Activated CD4-positive, CD25-positive, alpha-beta regulatory T cell treated with anti-CD3 and anti-CD28 coated beads, Interleukin-2, amount 50 U/mL, for 16 hours (primary cell): ENCODE results near the gene RPP21.
"Not testable (repeated sequence)": the region's sequence is repeated elsewhere in the genome, so short reads cannot be mapped to it uniquely, and the experiment has no call there.

Experiments used
- DNase-seq: peaks from one replicate; pipeline ENCODE4 v3.0.0-alpha.2; 2020; ENCODE audit warnings: low read depth, low spot score

RPP21 gene

DNA sequence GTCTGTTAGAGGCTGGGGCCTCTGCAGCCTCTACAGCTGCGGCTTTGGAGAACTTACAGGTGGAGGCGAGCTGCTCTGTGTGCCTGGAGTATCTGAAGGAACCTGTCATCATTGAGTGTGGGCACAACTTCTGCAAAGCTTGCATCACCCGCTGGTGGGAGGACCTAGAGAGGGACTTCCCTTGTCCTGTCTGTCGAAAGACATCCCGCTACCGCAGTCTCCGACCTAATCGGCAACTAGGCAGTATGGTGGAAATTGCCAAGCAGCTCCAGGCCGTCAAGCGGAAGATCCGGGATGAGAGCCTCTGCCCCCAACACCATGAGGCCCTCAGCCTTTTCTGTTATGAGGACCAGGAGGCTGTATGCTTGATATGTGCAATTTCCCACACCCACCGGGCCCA is 15.6 kb upstream of the RPP21 start:
- DNase-seq = no peak

GRCh38 chr6:30331981-30332380 is 13.0 kb upstream of the RPP21 start:
- DNase-seq = no peak

- DNase-seq = no peak
These were observed 10.7 kb upstream of the RPP21 start for GRCh38 chr6:30334075-30334783.

DNA sequence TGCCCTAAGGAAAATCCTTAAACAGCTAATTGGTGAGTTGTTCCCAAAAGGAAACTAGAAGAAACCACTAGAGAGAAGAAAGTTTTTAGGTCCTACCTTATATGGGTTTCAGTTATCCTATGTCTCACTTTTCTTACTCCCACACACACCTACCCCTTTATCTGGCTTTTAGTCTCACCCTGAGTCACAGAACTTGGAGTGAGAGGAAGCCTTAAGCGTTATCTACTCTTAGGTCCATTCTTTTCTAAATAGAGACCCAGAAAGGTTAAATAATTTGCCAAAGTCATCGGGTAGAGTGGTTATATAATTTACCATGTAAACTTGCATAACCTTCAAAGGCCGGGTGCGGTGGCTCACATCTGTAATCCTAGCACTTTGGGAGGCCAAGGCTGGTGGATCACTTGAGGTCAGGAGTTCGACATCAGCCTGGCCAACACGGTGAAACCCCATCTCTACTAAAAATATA is 4.3 kb upstream of the RPP21 start:
- DNase-seq = no peak

GRCh38 chr6:30341218-30341617 is 3.7 kb upstream of the RPP21 start:
- DNase-seq = no peak

- no peak for DNase-seq
These were observed 3.2 kb upstream of the RPP21 start for GRCh38 chr6:30341728-30342127.

- no peak for DNase-seq
These were observed 627 bp upstream of the RPP21 start for GRCh38 chr6:30344191-30344867.

- no peak for DNase-seq
These were observed 896 bp downstream of the RPP21 start for GRCh38 chr6:30345852-30346251.

- DNase-seq = no peak
These were observed 4.0 kb downstream of the RPP21 start for GRCh38 chr6:30348957-30349356.

DNA sequence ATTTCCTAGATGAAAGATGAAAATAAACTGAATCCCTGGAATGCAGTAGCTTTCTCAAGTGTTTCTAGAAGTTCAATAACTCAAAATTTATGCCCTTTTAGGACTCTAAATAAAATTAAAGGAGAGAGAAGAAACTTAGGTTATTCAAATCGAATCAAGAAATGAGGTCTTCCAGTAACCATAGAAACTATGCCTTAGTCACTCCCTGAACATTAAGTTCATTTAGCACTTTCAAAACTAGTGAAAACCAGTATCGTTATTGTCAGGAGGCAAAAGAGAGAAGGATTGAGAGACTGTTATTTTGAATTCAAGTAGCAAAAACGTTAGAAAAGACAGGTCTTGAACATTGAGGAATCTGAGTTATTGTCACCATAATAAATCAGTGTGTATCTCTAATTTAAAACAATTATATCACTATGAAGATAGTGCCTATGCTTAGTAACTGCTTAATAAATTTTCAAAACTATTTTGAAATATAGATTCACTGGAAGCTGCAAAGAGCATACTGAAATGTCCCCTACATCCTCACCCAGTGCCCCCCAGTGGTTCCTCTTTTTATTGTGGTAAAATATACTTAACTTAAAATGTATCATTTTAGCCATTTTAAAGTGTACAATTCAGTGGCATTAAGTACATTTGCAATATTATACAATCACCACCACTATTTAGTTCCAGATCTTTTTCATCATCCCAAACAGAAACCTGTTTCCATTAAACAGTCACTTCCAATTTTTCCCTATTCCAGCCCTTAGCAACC is 4.6 kb downstream of the RPP21 start:
- DNase-seq = no peak

- no peak for DNase-seq
These were observed 5.6 kb downstream of the RPP21 start for GRCh38 chr6:30350524-30350923.

- DNase-seq = no peak
These were observed 7.6 kb downstream of the RPP21 start for GRCh38 chr6:30352550-30352949.

GRCh38 chr6:30355281-30355680 is 10.3 kb downstream of the RPP21 start:
- DNase-seq = no peak

- DNase-seq = no peak
These were observed 11.6 kb downstream of the RPP21 start for GRCh38 chr6:30356536-30356935.

GRCh38 chr6:30357678-30358540 is 13.0 kb downstream of the RPP21 start:
- DNase-seq = peak; percentile 10

DNA sequence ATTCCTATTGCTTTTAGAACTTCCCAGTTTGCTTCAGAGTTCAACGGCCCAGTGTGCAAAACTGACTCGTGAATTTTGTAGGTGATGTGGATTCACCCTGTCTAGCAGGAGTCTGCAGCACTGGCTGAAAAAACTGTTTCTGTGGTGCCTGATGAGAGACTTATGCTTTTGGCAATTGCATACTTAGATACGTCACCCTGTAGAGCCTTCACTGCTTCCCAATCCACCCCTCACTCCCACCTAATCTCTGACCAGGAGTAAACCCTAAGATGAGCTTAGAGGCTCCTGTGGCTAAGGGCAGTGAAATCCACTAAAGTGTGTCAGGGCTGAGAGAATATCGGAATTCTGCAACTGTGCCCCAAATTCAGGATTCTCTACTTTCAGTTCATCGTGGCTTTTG is 14.3 kb downstream of the RPP21 start:
- DNase-seq = no peak

DNA sequence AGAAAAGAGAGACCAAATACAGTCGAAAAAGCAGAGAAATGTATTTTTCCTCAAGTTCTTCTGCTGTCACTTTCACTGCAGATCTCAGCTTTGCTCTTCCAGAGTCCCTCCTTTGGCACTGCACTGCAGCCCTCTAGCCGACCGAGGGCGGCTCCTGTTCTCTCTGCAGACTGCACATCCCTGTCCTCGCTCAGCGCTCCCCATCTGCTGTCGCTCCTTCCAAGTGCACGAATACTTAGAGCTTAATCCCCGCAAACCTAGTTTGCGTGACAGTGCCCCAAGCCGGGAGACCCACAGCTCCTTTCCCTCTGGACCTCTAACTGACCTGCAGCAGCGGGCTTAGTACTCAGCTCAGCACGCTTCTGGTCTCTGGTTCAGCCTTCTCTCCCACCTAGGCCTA is 15.2 kb downstream of the RPP21 start:
- no peak for DNase-seq

DNA sequence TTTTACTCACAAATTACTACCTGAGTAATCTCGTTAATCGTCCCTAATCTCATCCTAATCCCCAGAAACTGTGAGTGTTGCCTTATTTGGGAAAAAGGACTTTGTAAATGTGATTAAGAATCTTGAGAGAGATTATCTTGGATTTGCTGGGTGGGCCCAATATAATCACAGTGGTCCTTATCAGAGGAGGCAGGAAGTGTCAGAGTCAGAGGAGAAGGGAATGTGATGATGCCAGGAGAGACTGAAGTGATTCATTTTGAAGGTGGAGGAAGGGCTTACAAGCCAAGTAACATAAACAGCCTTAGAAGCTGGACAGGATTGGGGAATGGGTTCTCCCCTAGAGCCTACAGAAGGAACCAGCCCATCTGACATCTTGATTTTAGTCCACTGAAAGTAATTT is 16.7 kb downstream of the RPP21 start:
- no peak for DNase-seq

GRCh38 chr6:30363459-30363858 is 18.5 kb downstream of the RPP21 start:
- DNase-seq = no peak

DNA sequence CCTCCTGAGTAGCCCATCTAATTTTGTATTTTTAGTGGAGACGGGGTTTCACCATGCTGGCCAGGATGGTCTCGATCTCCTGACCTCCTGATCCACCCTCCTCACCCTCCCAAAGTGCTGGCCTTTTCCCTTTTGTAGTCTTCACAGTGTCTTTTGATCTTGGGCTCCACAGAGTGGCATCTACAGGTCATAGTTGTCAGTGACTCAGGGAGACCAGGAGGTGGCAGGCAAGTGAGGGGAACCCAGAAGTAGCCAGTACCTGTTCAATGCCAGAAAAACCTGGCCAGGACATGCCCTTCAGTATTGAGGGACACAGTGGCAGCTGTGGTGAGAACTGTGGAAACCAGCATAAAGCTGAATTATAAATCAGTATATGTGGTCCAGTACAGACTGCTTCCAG is 19.6 kb downstream of the RPP21 start:
- DNase-seq = no peak

DNA sequence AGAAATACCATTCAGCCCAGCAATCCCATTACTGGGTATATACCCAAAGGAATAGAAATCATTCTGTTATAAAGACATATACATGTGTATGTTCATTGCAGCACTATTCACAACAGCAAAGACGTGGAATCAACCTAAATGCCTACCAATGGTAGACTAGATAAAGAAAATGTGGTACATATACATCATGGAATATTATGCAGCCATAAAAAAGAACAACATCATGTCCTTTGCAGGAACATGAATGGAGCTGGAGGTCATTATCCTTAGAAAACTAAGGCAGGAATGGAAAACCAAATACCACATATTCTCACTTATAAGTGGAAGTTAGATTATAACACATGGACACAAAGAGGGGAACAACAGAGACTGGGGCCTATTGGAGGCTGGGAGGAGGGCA is 24.3 kb downstream of the RPP21 start:
- not testable (repeated sequence) for DNase-seq
